Spleen (tissue), 11 donors: ENCODE data around the gene CCDC91. TPM values are rescaled to one million over a fixed set of nuclear protein-coding genes. Genes with fewer than 3 reads are reported as not detected.

Experiments
- DNase-seq: peaks from one replicate; pipeline ENCODE4 v3.0.0-alpha.2; 2020
- H3K27ac ChIP-seq, 8 donors: fragments of 200-600 bp; sonication (generic) in 7 of 8; 1 replicate in 4 of 8; 2 replicates in 4 of 8; pipeline versions ENCODE4 v1.5.0 to v1.8.0; 2016 to 2021; ENCODE audit warnings: inconsistent platforms in 4 of 8, mild to moderate bottlenecking in 4 of 8, moderate library complexity in 1 of 8
- H3K27me3 ChIP-seq, 7 donors: fragments of 200-600 bp; sonication (generic) in 6 of 7; replicated peaks in 1 of 7; 1 replicate in 4 of 7; 2 replicates in 3 of 7; pipeline versions ENCODE4 v1.5.0 to v1.8.0; 2016 to 2021; ENCODE audit warnings: inconsistent platforms in 3 of 7, mild to moderate bottlenecking in 1 of 7
- H3K36me3 ChIP-seq, 6 donors: fragments of 200-600 bp; sonication (generic) in 5 of 6; 1 replicate in 4 of 6; 2 replicates in 2 of 6; pipeline versions ENCODE4 v1.5.0 to v1.8.0; 2016 to 2021; ENCODE audit warnings: inconsistent platforms in 2 of 6
- H3K4me1 ChIP-seq, 6 donors: fragments of 200-600 bp; sonication (generic) in 5 of 6; 1 replicate in 3 of 6; 2 replicates in 3 of 6; pipeline versions ENCODE4 v1.5.0 to v1.8.0; 2016 to 2021; ENCODE audit warnings: inconsistent platforms in 3 of 6
- H3K4me3 ChIP-seq, 8 donors: fragments of 200-600 bp; sonication (generic) in 7 of 8; 1 replicate in 4 of 8; 2 replicates in 4 of 8; pipeline versions ENCODE4 v1.5.0 to v1.8.0; 2016 to 2021; ENCODE audit warnings: inconsistent platforms in 4 of 8, mild to moderate bottlenecking in 4 of 8, moderate library complexity in 2 of 8
- H3K9me3 ChIP-seq, 8 donors: fragments of 200-600 bp; sonication (generic) in 7 of 8; 1 replicate in 4 of 8; 2 replicates in 4 of 8; pipeline versions ENCODE4 v1.5.0 to v1.8.0; 2016 to 2021; ENCODE audit warnings: inconsistent platforms in 4 of 8
- CTCF ChIP-seq, 11 experiments: fragments of 200-600 bp in 7 of 11; fragments of 450-650 bp in 4 of 11; sonication (generic) in 4 of 11; IDR thresholded peaks in 8 of 11; conservative IDR thresholded peaks in 3 of 11; 1 replicate in 7 of 11; 2 replicates in 4 of 11; pipeline versions ENCODE4 v1.4.0 to v1.8.0; 2016 to 2021; ENCODE audit warnings: antibody characterized with exemption in 11 of 11, inconsistent platforms in 4 of 11, mild to moderate bottlenecking in 1 of 11
- POLR2A ChIP-seq, 3 donors: fragments of 450-650 bp; IDR thresholded peaks; one replicate each; pipeline ENCODE4 v1.5.1; 2017; ENCODE audit warnings: antibody characterized with exemption in 3 of 3, mild to moderate bottlenecking in 1 of 3
- POLR2AphosphoS5 ChIP-seq, 3 donors: sonication (generic); formaldehyde crosslinking; IDR thresholded peaks; one replicate each; pipeline ENCODE4 v1.5.1; 2017; ENCODE audit warnings: antibody characterized with exemption in 3 of 3
- WGBS, 5 donors: extraction: QIAGEN DNeasy Blood & Tissue Kit in 3 of 5; methylation state at CpG; one replicate each; pipeline versions ENCODE4 v1.1.5 to v1.1.7; 2013 to 2018; 5-methylcytosine and 5-hydroxymethylcytosine counted together
- intact Hi-C: fragments of 100-400 bp; cut with DNase I; formaldehyde crosslinking; loops from one replicate; pipeline ENCODE4 v1.15.0; 2023; ENCODE audit warnings: low total_unique reads
- polyA plus RNA-seq, 3 donors: library from polyadenylated mRNA; stranded (reverse); fragments of 200-250 nt; gene quantifications; one replicate each; pipeline ENCODE4 v1.2.1, GENCODE V29; 2013
- total RNA-seq, 7 donors: library from RNA; depleted of rRNA in 3 of 7; stranded (reverse); fragments of >200 nt in 3 of 7; fragmentation: NEBNext Ultra II Directional in 4 of 7; extraction: Animal tissue kit (Norgen Biotek cat#: 25700) in 4 of 7; gene quantifications; one replicate each; pipeline versions ENCODE4 v1.1.0 to v1.2.1, GENCODE V29; 2016 to 2021
- donor health status: healthy with polysubstance abuse.
- donor health status: DM: no; HTN: no; CAD: no; lungs with moderate emphysema.
- donor health status: DM: no; HTN: no; CAD: no.
- donor health status: Bipolar disorder and iron deficiency.
- donor health status: healthy.
- donor health status: DM: no; HTN: no; CAD: no.
- donor health status: DM: yes; HTN: yes; CAD: no.

The CCDC91 gene
- total and polyA plus RNA-seq, 10 donors, result 12.8 to 65.9 (median 43.4) TPM

DNA sequence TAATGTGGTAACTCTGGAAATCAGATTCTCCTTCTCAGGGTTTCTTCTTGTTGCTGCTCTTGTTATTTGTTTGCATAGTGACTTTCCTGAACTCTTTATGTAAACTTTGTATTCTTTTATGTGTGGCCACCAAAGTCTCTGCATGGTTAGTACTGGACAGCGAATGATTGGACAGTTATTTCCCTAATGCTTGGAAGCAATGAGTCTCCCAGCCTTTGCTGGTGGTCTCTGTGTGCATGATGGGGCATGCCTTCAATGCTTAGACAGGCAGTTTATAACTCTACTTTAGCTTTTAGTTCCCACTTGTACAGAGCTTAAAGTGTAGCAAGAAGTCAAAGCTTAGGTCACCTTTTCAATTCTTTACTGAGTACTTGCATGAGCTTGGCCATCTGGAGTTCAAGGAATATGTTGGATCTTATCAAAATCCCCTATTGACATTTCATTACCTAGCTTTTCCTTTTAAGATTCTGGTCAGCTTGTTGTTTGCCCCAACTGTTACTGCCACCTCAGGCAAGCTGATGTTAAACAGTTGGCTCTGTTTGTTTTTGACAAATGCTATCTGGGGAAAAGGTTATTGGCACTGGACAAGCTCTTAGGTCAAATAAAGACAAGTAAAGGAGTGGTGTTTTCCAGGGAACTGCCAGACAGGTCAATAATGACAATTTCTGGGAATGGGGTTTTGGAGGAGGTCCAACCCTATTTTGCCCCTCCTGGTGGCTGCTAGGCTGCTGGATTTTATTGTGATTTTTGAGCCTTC, 12.3 kb downstream of the CCDC91 start:
- Histone ChIP-seq H3K4me1 (peaks cover 0 to 7% (median 0%) of the 10 kb centered on the region in 6 donors), H3K9me3 (peaks cover 0 to 29% (median 3%) of the 10 kb centered on the region in 8 donors), H3K36me3 (peaks cover 0 to 4% (median 0%) of the 10 kb centered on the region in 6 donors), H3K4me3 (no peak overlapping the region), H3K27ac (no peak overlapping the region), H3K27me3 (no peaks in the 10 kb centered on the region)
- WGBS, 5 donors, result 93 to 100% (median 98%) methylated on average over 1 of the region's 1 CpG
- DNase-seq, result no peak
- intact Hi-C loops, result no loop called here
- TF ChIP-seq POLR2A (IDR thresholded peaks at IDR 0.05), result no peak
- no peak for TF ChIP-seq POLR2AphosphoS5 (IDR thresholded peaks at IDR 0.05)
- no peak for TF ChIP-seq CTCF (IDR thresholded peaks at IDR 0.05 in 8 of 11, conservative IDR thresholded peaks at IDR 0.05 in 3 of 11)

DNA sequence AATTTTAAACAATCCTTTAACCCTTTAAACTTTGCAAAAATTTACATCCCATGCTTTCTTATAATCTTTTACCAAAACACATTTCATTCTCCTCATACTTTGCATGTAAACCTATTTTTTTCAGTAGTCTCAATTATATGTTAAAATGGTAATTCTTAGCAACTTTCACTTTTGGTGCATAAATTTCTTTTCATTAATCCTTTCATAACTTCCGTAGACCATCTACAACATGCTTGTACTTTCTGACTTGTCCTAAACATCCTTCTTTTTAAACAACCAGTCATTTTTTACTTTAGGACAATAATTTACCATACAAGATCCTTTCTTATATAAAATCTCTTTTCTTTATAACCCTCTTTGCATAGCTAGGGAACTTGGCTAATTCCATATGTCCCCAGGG, 19.5 kb downstream of the CCDC91 start:
- no peaks in the 10 kb centered on the region for H3K27me3 ChIP-seq
- no peaks in the 10 kb centered on the region for H3K4me1 ChIP-seq
- WGBS, 5 donors, result 39 to 96% (median 56%) methylated on average over 1 of the region's 1 CpG
- peaks cover 0 to 39% (median 3%) of the 10 kb centered on the region in 6 donors for H3K36me3 ChIP-seq
- DNase-seq, result no peak
- TF ChIP-seq POLR2A (IDR thresholded peaks at IDR 0.05), result no peak
- no peak for TF ChIP-seq CTCF (IDR thresholded peaks at IDR 0.05 in 8 of 11, conservative IDR thresholded peaks at IDR 0.05 in 3 of 11)
- no peak for TF ChIP-seq POLR2AphosphoS5 (IDR thresholded peaks at IDR 0.05)
- no peak overlapping the region for H3K27ac ChIP-seq
- peaks cover 5 to 24% (median 14%) of the 10 kb centered on the region in 8 donors for H3K9me3 ChIP-seq
- intact Hi-C loops, result no loop called here
- H3K4me3 ChIP-seq, result no peak overlapping the region

GRCh38 chr12:28212182-28212581, 21.9 kb downstream of the CCDC91 start:
- Histone ChIP-seq H3K36me3 (peaks cover 0 to 39% (median 3%) of the 10 kb centered on the region in 6 donors), H3K9me3 (peaks cover 5 to 24% (median 14%) of the 10 kb centered on the region in 8 donors), H3K4me3 (no peak overlapping the region), H3K27me3 (no peaks in the 10 kb centered on the region), H3K27ac (no peak overlapping the region), H3K4me1 (peaks cover 0 to 4% (median under 1%) of the 10 kb centered on the region in 6 donors)
- intact Hi-C loops, result no loop called here
- WGBS, 5 donors, result 91 to 97% (median 93%) methylated on average over 3 of the region's 3 CpGs
- no peak for TF ChIP-seq CTCF (IDR thresholded peaks at IDR 0.05 in 8 of 11, conservative IDR thresholded peaks at IDR 0.05 in 3 of 11)
- no peak for TF ChIP-seq POLR2A (IDR thresholded peaks at IDR 0.05)
- no peak for TF ChIP-seq POLR2AphosphoS5 (IDR thresholded peaks at IDR 0.05)
- DNase-seq, result no peak

DNA sequence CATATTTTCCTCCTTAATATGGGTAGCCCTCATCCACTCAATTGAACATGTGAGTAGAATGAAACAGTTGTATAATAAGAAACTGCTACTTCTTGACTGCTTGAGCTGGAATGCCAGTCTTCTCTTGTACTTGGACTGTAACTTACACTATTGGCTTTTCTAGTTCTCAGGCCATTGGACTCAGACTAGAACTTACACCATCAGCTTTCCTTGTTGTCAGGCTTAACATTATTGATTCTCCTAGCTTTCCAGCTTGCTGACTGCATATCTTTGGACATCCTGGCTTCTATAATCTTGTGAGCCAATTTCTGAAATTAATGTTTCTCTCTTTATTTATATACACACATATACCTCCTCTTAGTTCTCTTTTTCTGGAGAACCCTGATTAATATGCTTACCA, 24.8 kb downstream of the CCDC91 start:
- DNase-seq, result no peak
- intact Hi-C loops, result no loop called here
- no peak overlapping the region for H3K27ac ChIP-seq
- H3K36me3 ChIP-seq, result peaks cover 0 to 33% (median 0%) of the 10 kb centered on the region in 6 donors
- peaks cover 1 to 31% (median 21%) of the 10 kb centered on the region in 8 donors for H3K9me3 ChIP-seq
- H3K4me1 ChIP-seq, result peaks cover 0 to 7% (median 2%) of the 10 kb centered on the region in 6 donors
- no peak overlapping the region for H3K4me3 ChIP-seq
- no peaks in the 10 kb centered on the region for H3K27me3 ChIP-seq
- TF ChIP-seq CTCF (IDR thresholded peaks at IDR 0.05 in 8 of 11, conservative IDR thresholded peaks at IDR 0.05 in 3 of 11) (no peak), POLR2AphosphoS5 (IDR thresholded peaks at IDR 0.05) (no peak)
